GM23248 (cell line): ENCODE data around the gene YWHAG.

Experiments
- EZH2 ChIP-seq: fragments of 200-600 bp; sonication (generic); IDR thresholded peaks from 2 replicates; pipeline ENCODE4 v1.6.1; 2018; ENCODE audit warnings: antibody characterized with exemption, mild to moderate bottlenecking; ENCODE audit not compliant: insufficient read depth, poor library complexity, severe bottlenecking
- EZH2phosphoT487 ChIP-seq: fragments of 200-600 bp; sonication (generic); IDR thresholded peaks from 2 replicates; pipeline ENCODE4 v1.6.1; 2018; ENCODE audit warnings: antibody characterized with exemption, moderate library complexity, mild to moderate bottlenecking, low read depth; ENCODE audit not compliant: insufficient read depth

DNA sequence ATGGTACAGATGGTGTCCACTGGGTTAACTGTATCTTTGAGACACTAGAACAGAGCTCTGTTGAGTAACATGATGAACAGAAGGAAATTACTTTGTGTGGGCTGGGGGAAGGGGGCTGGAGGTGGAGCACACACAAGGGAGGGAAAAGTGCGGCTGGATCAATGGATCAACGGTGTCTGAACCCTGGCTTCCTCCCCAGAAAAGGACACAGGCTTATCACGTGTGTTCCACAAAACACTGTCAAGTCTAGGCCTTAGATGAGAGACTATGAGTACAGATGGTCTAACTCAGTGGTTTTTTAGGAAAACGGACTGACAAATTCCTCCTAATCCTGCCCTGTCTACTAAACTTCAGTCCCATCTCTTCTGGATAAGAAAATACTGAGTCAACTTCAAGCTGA is 28.5 kb downstream of the YWHAG start:
- TF ChIP-seq EZH2phosphoT487 (no peak), EZH2 (no peak)
